Left kidney (tissue), 2 donors: ENCODE data around the gene AOPEP. TPM values are rescaled to one million over a fixed set of nuclear protein-coding genes. Genes with fewer than 3 reads are reported as not detected.

Experiments used
- DNase-seq: peaks from one replicate; pipeline ENCODE4 v3.0.0-alpha.2; 2013
- polyA plus RNA-seq: library from polyadenylated mRNA; unstranded; fragments of 120-200 nt; gene quantifications from one replicate; pipeline ENCODE4 v1.2.1, GENCODE V29; 2013; ENCODE audit not compliant: insufficient read length

The AOPEP gene
- polyA plus RNA-seq, 1 donor = 54.5 TPM

DNA sequence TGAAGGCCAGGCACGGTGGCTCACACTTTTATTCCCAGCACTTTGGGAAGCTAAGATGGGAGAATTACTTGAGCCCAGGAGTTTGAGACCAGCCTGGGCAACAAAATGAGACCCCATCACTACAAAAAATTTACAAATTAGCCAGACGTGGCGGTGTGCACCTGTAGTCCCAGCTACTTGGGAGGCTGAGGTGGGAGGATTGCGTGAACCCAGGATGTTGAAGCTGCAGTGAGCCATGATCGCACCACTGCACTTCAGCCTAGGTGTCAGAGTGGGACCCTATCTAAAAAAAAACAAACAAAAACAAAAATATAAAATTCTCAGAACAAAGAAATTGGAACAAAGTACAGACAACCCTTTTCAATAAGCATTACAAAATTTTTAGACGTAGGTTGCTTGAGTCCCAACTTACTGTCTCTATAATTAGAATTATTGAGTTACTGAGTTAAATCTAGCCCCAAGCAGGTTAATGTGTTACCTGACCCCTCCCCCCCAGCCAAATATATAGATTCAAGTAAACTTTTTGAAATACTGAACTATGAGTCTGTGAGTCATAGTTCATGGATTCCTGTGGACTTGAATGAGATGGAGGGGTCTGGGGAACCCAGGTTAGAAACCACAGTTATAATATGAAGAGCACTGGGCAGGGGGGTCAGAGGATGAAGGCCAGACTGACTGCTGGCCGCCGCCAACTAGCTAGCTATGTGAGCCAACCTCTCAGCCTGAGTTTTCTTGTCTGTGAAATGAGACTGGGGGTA, 173.1 kb downstream of the AOPEP start:
- no peak for DNase-seq

DNA sequence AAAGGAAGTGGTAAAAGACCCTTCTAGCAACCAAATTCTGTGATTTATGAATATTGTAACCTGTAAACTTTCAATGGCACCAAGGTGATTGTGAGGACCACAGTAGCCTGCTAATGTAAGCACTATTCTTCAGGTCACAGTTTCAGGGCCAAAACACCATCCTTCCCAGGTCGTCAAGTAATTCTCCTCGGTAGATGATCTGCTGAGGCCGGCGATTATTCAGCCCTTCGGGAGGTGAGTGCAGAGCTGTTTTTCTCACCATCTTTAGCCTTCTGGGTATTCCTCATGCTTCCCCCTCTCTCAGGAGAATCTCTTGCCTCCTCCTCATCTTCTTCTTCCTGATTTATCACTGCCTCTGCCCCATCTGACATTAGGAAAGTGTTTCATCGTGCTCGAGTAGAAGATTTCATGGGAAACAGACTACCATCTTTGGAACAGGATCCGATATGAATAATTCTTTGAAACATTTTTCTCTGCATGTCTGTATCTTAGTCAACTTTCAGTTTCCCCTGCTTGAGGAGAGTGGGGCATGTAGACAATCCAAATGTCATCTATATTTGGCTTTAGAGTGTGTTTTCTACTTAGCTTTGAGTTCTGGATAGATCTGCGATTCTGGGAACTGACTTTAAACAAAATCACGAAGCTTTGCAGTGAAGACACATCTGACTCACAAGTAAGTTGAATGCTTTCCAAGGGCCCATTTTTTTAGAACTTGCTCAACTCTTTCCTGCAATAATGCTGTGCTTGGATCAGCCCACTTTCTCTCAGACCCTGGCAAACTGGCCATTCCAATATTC, 173.9 kb downstream of the AOPEP start:
- no peak for DNase-seq

DNA sequence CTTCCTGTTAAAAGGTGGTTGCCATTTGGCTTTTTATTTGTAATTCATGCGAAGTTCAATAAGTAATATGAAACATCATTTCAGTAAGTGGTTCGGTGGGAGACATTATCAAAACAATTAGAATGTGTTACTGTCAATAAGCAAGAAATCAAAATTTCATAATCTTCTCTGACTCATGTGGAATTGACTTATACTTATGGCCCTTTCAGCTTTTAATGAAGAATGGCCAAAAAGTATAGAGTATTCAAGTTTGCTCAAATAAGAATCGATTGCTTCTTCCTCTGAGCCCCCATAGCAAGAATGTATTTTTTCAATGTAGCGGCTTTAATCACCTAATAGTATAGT, 174.5 kb downstream of the AOPEP start:
- no peak for DNase-seq

DNA sequence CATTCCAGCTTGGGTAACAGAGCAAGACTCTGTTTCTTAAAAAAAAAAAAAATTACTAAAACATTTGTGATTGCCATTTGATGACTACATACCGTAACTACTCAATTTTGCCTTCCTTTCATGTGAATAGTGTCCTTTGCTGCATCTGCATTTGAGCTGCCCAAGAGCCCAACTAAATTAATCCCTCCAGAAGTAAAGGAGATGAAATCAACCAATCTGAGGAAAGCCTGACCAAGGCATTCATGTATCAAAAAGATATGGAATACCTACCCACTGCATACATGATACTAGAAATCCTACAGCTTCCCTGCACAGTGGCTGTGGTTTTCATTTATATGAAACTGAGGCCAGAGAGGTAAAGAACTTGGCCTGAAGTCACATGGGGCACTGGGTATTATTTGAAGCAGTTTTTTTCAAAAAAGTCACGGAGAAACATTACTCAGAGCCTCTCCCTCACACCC, 177.5 kb downstream of the AOPEP start:
- no peak for DNase-seq

DNA sequence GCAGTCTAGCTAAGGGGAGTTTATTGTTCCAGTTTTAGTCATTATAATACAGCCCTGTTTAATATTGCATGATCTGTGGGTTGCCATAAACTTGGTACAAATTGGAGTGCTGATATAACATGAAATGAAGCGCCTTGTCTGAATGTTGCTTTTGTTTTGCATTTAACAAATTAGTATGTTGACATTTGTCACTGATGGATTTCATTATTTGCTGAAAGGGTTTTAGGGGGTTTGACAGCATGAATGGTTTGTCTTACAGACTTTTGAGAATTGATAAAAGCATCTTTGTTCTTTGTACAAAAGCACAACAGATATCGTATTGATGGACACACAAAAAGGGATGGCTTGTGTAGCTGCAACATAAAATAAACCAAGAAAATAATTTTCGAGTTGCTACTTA, 178.3 kb downstream of the AOPEP start:
- no peak for DNase-seq

DNA sequence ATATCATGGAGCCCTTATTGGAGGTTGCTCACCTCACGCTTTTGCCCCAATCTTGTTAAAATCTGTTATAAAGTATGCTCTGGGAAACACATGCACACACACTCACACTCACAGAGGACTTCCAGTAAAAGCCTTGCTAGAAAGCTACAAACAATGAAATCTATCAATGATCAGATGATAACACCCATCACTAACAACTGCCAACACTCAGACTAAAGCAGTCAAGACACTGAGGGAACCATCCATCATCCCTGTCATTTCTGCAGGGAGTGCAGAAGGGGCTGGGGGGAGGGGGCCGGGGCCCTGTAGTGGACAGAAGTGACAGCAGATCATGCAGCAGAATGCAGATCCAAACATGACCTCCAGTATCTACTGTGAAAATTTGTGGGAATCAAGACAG, 179.1 kb downstream of the AOPEP start:
- DNase-seq = no peak

DNA sequence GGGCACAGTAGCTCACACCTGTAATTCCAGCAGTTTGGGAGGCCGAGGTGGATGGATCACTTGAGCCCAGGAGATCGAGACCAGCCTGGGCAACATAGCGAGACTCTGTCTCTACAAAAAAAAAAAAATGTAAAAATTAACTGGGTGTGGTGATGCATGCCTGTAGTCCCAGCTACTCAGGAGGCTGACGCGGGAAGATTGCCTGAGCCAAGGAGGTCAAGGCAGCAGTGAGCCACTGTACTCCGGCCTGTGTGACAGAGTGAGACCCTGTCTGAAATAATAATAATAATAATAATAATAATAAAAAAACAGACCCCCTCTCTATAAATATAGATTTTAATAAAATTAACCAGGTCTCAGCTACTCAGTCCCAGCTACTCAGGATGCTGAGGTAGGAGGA, 179.7 kb downstream of the AOPEP start:
- DNase-seq = no peak

DNA sequence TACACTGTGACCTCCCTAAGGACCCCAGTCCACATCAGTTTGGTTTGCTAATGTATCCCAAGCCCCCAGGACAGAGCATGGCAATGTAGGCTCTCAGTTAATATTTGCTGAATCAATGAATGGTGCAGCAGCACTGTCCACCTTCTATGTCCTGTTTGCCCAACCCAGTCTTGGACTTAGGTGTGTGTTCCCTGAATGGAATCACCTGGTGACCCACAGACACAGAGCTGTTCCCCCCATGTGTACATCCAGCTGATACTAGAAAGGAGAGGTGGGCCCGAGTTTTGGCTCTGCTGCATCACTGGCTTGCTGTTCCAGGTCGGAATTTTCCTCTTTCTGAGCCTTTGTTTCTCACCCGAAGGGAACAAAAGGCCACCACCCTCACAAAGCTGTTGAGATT, 180.2 kb downstream of the AOPEP start:
- DNase-seq = no peak

DNA sequence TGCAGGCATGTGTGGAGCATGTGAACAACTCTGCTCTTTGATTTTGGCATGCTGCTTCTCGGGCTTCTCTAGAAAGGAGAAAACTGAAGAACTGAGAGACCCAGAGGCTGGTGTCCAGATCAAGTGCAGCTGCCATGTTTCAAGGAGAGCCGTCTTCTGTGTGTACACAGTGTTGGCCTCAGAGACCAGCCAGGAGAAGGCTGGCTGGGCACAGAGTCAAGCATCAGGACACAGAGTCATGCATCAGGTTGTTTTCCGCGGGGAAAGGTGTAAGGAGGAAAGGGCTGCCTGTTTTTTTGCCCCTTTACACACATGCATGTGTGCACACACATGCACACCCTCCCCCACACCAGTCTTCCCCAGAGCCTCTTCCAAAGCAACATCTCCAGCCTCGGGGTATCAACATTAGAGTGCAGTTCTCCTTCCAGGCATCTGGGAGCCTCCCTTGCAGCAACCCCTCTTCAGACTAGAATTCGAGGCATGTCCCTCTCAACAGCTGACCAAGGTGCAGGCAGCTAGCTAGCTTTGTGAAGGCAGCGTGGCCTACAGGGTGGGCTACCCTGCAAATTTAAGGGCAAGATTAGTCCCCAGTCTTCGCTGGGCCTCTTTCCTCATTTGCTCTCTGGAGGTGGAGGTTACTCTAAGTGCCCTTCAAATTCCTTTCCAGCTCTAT, 180.9 kb downstream of the AOPEP start:
- no peak for DNase-seq

DNA sequence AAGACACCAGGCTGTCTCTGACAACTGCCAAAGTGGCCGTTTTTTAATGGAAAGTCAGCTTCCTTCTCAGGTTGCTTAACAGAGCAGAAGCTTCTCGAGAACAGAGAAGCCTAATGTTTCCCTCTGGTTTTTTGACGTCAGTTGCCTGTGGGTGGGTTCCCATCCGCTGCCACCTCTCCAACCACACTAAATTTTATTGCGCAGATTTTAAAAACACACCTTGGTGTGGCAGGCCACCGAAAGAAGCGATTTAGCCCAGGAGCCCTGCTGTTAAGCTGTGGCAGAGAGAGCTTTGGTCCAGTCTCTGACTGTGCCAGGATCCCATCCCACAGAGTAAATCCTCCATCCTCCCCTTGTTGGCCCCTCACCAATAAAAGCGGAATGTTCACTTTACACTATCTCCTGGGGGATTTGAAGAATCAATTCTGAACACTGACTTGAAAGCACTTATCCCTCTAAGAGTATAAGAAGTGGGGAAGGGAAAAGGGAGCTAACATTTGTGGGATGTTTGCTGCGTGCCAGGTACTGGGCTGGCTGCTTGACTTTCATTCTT, 181.6 kb downstream of the AOPEP start:
- DNase-seq = no peak

DNA sequence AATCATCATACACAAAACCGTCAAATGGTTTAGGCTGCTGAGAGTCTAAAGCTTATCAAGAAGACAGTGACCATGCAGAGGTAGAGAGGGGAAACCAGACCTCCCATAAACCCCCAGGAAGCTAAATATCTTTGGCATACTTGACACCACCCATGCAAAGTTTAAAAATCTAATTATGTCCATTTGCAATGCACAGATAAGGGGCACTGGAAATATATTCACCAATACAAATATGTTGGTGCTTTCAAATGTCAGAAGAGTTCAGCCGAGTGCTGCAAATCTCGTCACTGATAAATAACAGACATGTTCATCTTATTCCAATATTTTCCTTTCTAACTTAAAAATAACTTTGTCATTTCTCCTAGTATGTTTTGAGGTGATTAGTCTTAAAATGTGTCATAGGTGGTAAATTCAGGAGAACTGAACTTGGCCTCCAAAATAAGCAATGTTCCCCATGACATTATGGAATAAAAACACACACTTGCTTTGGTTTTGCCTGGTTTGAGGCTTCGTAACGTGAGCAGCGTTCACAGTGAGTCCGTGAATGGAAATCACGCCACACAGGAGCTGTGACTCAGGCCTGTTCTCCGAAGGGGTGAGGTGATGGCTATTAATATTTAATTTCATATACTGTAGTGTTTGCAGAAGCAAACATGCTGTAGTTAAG, 182.2 kb downstream of the AOPEP start:
- no peak for DNase-seq

DNA sequence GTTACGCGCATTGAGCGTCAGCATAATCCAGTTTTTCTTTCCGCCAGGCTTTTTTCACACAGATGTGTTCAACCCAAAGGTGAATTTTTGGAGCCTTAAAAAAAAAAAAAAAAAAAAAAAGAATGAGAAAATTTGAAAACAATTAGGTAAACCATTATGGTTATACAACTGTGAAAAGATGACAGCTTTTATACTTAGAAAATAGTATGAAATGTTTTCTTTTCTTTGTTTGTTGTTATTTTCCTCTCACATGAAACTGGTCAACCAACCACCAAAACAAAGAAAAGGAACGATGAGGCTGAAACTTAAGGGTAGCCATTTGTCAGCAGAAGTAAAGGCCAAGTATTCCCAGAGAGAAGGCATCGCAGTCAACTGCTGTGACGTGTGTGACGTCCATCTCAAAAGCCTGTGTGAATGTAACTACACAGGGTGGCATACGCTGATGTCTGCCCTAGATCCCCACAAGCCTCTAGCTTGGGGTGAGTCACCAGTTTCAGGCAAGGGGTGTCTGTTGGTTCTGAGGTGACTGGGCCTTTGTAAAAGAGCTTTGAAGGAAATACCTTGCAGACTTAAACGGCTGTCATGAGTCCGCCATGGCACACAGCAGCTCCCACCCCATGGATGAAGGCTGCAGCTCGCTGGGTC, 182.9 kb downstream of the AOPEP start:
- no peak for DNase-seq

DNA sequence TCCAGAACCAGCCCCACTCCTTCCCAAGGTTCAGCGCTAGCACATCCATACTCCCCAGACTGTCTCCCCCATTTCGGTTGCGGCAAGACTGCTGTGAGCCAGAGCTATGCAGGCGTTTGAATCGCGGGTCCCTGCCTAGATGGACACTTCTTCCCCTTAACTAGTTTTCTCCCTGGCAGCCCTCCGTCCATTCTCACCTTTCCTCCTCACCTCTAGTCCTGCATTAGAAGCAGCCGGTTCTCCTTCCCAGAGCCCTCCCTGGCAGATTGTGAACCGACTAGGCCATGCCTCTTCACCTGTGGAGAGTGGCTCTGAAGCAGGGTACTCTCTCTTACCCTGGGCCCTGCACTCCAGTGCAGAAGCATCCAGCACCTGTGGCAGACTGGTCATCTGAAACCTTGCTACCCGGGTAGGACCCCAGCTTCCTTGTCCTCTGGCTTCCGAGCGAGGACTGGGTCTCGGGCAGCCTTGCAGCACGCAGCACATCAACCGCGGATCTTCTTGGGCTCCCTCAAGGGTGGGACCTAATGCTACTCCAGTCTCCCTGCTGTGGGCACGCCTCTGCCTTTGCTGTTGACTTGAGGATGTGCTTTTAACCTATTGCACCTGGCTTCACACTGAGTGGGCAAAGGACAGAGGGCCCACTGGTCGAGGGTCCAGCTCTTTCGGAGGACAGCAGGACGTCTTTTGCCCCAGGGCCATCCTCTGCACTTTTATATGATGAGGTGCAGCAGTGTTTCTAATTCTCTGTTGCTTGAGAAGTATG, 183.6 kb downstream of the AOPEP start:
- no peak for DNase-seq

DNA sequence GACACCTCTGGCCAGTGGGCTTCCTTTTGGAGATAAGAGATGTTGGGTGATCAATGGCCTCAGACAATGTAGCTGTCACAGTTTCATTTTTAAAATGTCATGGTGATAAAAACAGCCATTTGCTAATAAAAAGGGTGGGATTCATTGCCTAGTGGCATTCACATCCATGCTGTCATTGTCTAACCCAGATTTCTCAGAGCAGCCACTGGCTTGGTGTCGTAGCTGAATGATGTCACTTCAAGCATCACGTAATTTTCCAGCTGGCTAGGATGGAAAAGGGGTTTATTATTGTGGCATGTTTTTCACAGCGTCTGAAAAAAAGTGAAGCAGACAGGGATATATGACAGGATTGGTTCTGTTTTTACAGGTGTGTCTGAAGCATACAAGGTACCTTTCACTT, 184.7 kb downstream of the AOPEP start:
- DNase-seq = no peak

DNA sequence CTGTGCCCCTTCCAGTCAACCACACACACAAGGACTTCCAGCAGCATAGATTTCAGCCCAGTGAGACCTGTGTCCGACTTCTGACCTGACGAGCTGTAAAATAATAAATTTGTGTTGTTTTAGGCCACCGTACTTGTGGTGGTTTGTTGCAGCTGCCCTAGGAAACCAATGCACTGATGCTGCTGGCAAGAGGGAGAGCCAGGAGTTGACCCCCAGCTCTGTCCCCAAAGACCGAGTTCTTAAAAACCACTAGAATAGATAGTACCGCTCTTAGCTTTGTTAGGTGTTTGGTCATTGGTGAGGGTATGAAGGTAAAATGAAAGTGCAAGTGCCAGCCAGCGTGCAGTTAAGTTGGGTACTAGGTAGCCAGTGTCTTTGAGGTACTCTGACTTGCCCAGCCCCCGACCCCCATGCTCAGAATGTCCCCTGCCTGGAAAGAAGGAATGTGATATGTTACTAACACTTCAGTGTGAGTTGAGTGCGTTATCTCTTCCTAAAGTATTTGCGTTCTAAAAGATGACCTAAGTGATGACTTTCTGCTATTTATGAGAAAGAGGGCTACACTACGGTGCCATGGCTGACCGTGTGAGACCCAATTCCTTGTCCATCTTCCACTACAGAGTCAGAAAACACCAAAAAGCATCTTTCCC, 185.6 kb downstream of the AOPEP start:
- no peak for DNase-seq

DNA sequence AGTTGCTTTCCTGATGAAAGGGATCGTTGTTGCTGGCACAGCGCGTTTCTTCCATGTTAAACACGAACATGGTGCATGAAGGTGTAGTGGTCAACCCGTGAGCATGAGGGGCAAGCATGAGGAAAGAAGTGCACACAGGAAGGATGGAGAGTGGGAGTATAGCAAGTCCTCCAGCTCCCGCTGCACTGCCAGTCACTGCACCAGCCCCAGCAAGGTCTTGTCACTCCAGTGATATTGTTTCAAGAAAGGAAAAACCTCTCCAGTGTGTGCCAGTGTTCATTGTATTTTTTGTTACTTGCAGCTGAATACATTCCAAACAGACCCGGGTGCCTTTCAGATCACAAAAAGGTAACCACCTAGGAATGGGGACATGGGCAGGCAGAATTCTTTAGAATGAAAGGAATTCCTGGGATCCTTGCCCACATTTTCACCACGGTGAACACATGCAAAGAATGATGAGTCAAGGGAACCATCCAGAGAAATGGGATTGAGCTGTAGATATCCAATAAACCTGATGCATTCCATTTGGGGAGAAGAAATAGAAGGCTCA, 186.3 kb downstream of the AOPEP start:
- no peak for DNase-seq

DNA sequence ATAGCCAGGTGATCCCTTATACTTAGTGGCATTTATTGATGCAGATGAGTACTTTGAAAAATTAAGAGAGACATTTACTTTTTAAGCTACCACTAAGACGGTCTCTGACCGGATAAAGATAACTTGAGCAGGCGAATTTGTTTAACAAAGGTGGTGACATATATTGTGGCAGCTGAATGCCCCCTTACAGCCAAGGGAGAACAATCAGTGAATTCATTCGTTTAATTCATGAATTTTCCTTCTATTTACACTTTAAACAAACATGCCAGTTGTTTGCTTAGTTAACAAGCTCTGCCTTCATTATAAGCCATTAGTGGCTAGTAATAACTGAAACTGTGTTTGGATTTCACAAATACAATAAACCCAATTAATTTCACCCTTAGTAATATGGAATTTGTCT, 187.1 kb downstream of the AOPEP start:
- no peak for DNase-seq

DNA sequence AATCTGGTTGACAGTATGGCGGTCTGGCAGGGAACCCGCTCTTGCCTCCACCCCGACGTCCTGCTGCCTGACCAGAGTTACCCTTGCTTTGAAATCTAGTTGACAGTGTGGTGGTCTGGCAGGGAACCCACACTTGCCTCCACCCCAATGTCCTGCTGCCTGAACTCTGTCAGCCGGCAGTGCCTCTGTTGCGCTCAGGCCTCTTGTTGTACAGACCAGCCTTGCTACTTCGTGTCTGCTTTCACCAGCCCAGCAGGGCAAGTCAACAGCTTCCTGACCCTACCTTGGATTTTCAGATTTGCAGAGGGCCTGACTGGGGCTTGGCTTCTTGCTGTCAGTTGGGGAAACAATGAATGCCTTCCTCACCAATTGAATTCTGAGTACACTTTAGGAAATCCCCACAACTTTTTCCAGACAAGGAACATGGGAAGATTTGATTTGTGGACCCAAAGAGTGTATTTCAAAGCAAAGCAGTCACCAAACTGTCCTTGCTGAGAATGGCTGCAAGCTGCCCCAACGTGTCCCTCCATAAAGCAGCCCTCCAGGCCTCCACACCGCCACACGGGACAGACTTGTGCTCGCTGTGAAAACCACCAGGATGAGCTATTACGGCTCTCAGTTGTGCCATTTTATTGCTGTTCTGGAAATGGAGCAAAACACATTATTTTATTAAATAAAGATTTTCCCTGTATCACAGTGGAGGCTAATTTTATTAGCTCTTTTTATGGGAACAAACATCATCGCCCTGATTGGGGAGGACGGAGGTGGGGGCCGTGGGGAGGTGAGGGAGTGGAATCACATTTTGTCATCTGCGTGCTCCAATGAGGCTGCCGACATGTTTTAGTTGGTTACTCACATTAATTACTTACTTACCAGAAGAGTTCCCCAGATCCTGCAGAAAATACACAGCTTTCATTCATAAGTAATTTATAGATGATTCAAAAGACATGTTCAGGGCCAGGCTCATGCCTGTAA, 189.3 kb downstream of the AOPEP start:
- no peak for DNase-seq

DNA sequence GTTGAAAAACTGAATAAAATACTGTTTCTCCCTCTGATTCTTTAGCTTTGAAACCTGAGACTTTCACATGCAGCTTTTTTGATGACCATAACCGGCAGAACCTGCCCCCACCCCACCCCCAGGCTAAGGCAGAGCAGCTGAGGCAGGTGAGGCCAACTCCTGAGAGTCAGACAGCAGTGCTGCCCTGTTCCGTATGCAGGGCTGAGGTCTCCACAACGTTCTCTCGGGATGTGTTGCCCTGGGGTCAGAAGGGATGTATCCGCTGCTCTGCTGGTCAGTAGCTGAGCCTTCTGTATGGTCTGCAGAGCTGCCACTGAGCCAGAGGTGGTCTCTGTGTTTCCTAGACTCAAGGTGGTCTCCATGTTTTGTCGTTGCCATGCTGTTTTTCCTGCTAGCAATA, 190.5 kb downstream of the AOPEP start:
- no peak for DNase-seq
